HG02623 (cell line): ENCODE data around the gene TEX14.
A peak's percentile ranks its signal among the peaks of the same experiment; 100 is the strongest.
"Not testable (repeated sequence)": the region's sequence is repeated elsewhere in the genome, so short reads cannot be mapped to it uniquely, and the experiment has no call there.

Source experiments
- ATAC-seq: cut with Tn5 transposase; IDR thresholded peaks from one replicate; pipeline ENCODE4 v1.9.1; 2021; ENCODE audit warnings: moderate library complexity; ENCODE audit not compliant: unreplicated experiment

The TEX14 gene

GRCh38 chr17:58692239-58693055, 602 bp upstream of the TEX14 start, which contains the start of gene RAD51C:
TSS of gene RAD51C (plus strand) at chr17:58692602. CDS start at chr17:58692644, 42 bp downstream.
- peak; percentile 95 for ATAC-seq

- ATAC-seq = not testable (repeated sequence)
Observed at GRCh38 chr17:58690033-58690432, 1.8 kb downstream of the TEX14 start.

DNA sequence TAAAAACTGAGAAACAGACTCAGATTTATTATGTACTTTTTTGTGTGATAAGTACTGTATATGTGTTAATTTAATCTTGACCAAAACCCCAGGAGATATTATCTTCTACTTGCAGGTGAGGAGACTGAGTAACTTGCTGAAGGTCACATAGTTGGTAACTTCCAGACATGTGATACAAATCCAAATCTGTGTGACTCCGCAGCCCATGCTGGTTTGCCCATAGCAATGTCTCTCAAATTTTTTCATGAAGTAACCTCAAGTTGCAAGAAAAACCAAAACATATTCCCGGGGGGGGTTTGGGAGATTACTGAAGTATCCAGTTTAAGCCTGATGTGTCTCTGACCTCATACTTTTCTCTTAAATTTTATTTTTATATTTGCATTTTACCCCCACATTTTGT, 3.3 kb downstream of the TEX14 start:
- no peak for ATAC-seq

GRCh38 chr17:58686980-58687379, 4.9 kb downstream of the TEX14 start:
- ATAC-seq = no peak

DNA sequence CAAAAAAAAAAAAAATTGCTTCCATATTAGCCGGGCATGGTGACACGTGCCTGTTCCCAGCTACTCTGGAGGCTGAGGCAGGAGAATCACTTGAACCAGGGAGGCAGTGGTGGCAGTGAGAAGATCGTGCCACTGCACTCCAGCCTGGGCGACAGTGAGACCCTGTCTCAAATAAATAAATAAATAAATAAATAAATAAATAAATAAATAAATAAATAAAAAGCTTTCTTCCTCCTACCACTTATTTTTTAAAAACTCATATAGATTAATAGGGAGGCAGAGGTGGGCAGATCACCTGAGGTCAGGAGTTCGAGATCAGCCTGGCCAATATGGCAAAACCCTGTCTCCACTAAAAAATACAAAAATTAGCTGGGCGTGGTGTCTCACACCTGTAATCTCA, 7.4 kb downstream of the TEX14 start:
- not testable (repeated sequence) for ATAC-seq

DNA sequence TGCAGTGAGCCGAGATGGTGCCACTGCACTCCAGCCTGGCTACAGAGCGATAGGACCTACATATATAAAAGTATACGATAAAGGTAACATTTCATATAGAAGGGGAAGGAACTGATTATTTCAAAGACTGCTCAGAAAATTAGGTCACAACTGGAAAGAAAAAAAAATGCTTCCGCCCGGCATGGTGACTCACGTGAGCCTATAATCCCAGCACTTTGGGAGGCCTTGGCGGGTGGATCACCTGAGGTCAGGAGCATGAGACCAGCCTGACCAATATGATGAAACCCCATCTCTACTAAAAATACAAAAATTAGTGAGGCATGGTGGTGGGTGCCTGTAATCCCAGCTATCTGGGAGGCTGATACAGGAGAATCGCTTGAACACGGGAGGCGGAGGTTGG, 7.8 kb downstream of the TEX14 start:
- no peak for ATAC-seq

DNA sequence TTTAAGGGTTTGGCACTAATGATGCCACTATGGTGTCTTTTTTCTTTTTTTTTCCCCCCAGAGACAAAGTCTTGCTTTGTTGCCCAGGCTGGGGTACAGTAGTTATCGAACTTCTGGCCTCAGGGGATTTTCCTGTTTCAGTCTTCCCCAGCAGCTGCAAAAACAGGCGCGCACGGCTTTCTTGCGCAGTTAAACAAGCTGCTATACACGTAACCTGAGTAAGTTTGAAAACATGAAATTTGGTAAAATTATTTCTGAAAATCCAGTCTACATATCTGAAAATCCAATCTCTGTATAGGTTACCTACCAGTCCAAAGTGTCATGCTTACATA, 11.8 kb downstream of the TEX14 start:
- no peak for ATAC-seq

DNA sequence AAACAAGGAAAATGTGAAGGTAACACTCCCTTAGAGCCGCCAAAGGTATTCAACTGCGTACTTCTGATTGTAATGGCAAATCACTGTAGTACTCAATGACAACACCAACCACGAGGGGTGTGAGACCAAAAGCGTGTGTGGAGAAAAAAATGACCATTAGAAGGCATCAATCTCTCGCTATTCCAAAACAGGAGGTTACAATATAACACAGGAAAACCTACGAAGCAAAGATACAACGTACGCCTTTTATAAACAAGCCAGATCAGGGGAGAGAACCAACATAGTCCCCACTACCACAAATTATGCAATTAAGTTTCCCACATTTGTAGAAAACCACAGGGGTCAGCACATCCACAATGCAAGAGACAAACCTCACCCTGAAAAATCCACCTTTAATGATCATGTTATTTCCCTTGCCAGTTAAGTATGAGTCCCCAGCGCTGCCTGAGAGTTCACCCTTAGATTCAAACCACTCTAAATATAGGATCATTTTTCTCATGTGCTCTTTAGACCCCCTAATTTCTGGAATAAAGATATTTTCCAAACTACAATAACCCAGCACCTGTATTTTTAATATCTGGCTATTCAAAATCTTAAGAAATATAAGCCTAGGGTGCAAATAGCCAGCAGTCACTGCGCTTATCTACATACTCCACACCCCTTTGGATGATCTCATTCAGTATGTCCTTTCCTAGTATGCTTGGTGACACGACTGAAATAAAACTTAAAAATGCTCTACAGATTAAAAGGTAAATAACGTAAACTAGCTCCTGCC, 12.4 kb downstream of the TEX14 start:
- ATAC-seq = no peak

GRCh38 chr17:58678287-58678686, 13.6 kb downstream of the TEX14 start:
- ATAC-seq = not testable (repeated sequence)

DNA sequence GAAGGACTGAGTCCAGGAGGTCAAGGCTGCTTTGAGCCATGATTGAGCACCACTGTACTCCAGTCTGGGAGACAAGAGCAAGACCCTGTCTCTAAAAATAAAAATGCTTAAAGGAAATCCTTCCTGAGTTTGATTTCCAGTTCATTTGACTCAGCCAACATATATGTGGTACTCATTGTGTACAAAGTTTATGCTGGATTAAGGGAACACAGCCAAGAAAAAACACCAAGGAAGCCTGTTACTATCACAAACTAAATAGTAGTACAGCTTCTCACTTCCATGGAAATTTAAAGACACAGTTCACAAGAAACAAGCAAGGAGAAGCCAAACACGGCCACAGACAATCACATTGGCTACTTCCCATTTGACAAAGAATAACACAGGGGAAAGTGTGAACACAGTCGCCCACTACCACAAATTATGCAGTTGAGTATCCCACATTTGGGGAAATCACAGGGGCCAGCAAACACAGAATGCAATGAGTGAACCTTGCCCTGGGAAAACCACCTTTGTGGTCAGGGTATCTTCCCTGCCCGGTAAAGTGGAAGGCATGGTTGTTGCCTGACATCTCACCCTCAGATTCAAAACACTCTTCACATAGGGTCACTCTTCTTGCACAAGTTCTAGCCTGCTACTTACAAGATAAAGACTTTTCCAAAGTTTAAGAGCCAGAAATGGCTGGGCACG, 14.5 kb downstream of the TEX14 start:
- ATAC-seq = no peak

- ATAC-seq = no peak
Observed at GRCh38 chr17:58671969-58672368, 19.9 kb downstream of the TEX14 start.

GRCh38 chr17:58669853-58670252, 22.0 kb downstream of the TEX14 start:
- no peak for ATAC-seq

GRCh38 chr17:58668598-58668935, 23.3 kb downstream of the TEX14 start:
- ATAC-seq = no peak

- no peak for ATAC-seq
Observed at GRCh38 chr17:58667934-58668597, 23.8 kb downstream of the TEX14 start.

DNA sequence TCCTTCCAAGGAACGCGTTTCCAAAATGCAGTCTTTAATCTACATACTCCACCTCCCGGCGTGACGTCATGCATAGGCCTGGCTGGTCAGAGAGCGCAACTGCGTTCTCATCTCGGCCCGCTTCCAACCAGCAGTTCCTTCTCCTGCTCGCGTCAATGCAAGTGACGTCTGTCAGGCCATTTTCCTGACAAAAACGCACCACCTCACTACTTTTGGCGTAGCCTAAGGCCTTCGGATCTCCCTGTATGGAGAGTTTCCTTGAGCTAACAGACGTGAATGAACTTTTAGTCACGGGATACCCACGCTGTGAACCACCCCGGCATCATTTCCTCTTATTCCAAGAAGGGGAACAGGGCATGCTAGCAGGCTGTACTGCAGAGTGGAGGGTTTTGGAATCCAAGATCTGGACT, 25.0 kb downstream of the TEX14 start:
- no peak for ATAC-seq

- no peak for ATAC-seq
Observed at GRCh38 chr17:58665946-58666857, 25.6 kb downstream of the TEX14 start.

GRCh38 chr17:58664302-58664701, 27.5 kb downstream of the TEX14 start:
- no peak for ATAC-seq

GRCh38 chr17:58661499-58661898, 30.3 kb downstream of the TEX14 start:
- ATAC-seq = no peak

GRCh38 chr17:58660621-58661020, 31.2 kb downstream of the TEX14 start:
- ATAC-seq = no peak

GRCh38 chr17:58659714-58660084, 32.1 kb downstream of the TEX14 start:
- not testable (repeated sequence) for ATAC-seq
